Right cardiac atrium (tissue), 5 donors: Measurements from ENCODE around the gene CTBP2. TPM values are rescaled to one million over a fixed set of nuclear protein-coding genes. Genes with fewer than 3 reads are reported as not detected.

Source experiments
- ATAC-seq, 2 donors: fragments of 200-7000 bp; cut with Tn5 transposase; one replicate each; pipeline versions ENCODE4 v1.8.0 to v1.9.1; 2020; ENCODE audit warnings: moderate library complexity in 2 of 2, mild to moderate bottlenecking in 1 of 2
- DNase-seq, 3 donors: peaks; one replicate each; pipeline ENCODE4 v3.0.0-alpha.2; 2020
- H3K27ac ChIP-seq: one replicate; pipeline ENCODE4 v1.5.1; 2013; ENCODE audit warnings: mild to moderate bottlenecking, low read length, control low read depth, moderate library complexity
- H3K27me3 ChIP-seq: one replicate; pipeline ENCODE4 v1.6.1; 2013; ENCODE audit not compliant: control insufficient read depth, insufficient read depth
- H3K4me1 ChIP-seq: one replicate; pipeline ENCODE4 v1.6.1; 2013; ENCODE audit warnings: low read length; ENCODE audit not compliant: control insufficient read depth, insufficient read depth
- H3K4me3 ChIP-seq: one replicate; pipeline ENCODE4 v1.5.1; 2013; ENCODE audit warnings: low read length, control low read depth
- H3K9me3 ChIP-seq: one replicate; pipeline ENCODE4 v1.6.1; 2013; ENCODE audit warnings: low read length; ENCODE audit not compliant: control insufficient read depth
- WGBS: extraction: QIAGEN DNeasy Blood & Tissue Kit; methylation state at CpG from one replicate; pipeline ENCODE4 v1.1.7; 2013; 5-methylcytosine and 5-hydroxymethylcytosine counted together
- intact Hi-C, 4 donors: fragments of 100-400 bp; cut with DNase I; formaldehyde crosslinking; loops; one replicate each; pipeline versions ENCODE4 v1.11.0 to v1.14.0; 2022 to 2023
- polyA plus RNA-seq: library from polyadenylated mRNA; stranded (reverse); fragments of 200-250 nt; gene quantifications from one replicate; pipeline ENCODE4 v1.2.3, GENCODE V29; 2013
- total RNA-seq, 4 donors: library from RNA; stranded (reverse); fragmentation: NEBNext Ultra II Directional; extraction: Animal tissue kit (Norgen Biotek cat#: 25700); gene quantifications; one replicate each; pipeline ENCODE4 v1.2.1, GENCODE V29; 2021
- donor health status: healthy with polysubstance abuse.
- donor health status: DM: no; HTN: yes; CAD: no.
- donor health status: DM: no; HTN: no; CAD: no.
- donor health status: DM: no; HTN: yes; CAD: no; lungs with severe emphysema.
- donor health status: DM: yes; HTN: yes; CAD: no.

The CTBP2 gene
- total and polyA plus RNA-seq, 5 donors: 16.6 to 38.7 (median 37.6) TPM

DNA sequence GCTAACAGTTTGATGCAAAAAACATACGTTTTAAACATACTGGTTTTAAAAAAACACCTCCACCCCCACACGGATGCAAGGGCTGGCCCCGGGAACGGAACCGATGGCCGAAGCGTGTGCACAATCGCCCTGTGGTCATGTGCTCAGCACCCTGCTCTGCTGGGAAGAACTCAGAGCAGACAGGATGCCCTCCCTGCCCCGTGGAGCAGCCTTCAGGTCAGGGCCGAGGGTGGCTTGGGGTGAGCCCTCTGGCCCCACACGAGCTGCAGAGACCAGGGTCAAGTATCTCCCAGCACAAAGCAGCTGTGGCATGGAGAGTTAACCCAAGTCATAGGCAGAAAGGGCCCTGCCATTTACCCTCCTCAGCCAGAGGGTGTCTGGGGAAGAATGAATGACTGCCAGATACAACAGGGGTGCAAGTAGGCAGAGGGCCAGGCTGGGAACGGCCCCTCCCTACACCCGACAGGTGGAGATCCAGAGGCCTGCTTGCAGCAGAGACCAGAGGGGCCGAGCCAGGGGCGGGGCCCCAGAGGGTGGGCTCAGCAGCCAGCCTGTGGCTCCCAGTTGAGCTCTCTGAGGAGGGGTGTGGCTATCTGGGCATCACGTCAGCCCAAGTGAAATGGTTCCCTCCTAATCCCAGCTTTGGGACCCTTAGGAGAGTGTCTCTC is 161.6 kb downstream of the CTBP2 start:
- WGBS: 65% methylated on average over 16 of the region's 16 CpGs
- intact Hi-C loops: loop anchor here in 2 of 4 donors (10.0 kb wide), 1 partner anchor 46 kb away; no protein-coding TSS in a partner anchor
- DNase-seq: peak in 2 of 3 donors; percentile 73 to 79

DNA sequence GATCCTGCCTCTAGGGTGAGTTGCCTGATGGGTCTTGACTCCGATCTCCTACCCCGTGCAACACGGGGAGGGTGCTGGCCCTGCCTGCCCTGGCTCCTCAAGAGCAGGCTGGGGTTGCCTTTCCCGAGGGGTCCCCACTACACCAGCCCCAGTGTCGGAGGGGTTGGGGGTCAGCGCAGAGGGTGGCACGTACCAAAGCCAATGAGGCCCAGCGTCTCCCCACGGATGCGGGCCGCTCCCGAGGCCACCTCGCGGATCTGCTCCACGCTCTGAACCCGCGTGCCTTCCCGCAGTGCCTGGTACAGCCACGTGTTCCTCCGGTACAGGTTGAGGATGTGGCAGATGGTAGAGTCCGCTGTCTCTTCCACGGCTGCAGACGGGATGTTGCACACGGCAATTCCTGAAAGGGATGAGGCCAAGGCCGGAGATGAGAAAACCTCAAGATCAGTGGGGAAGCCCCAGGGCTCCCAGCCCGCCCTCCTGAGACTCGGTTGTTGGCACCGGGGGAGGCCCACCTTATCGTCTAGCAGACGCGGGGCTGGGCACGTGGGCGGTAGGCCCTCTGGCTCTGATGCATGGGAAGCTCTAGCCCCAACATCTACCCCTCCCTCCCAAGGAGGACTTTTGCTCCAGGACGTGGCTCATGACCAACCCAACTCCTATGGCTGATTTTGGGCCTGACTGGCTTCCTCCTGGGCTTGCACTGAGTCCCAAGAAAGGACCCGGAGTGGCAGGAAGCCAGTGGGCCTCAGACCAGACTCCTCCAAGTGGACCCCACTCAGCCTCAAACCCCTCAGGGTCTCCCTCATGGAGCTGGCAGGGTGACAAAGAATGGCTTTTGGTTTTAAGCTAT is 162.4 kb downstream of the CTBP2 start:
- 78% methylated on average over 35 of the region's 35 CpGs for WGBS
- Histone ChIP-seq H3K4me1 (peaks cover 23% of the 10 kb centered on the region), H3K4me3 (no peak overlapping the region), H3K27ac (no peak overlapping the region), H3K9me3 (no peaks in the 10 kb centered on the region), H3K27me3 (no peaks in the 10 kb centered on the region)
- ATAC-seq: no peak
- intact Hi-C loops: loop anchor here in 2 of 4 donors (10.0 kb wide), 1 partner anchor 47 kb away; no protein-coding TSS in a partner anchor
- peak in 2 of 3 donors; percentile 70 to 72 for DNase-seq

More for the DNA sequence above, 161.6 kb downstream of the CTBP2 start:
- H3K4me1 ChIP-seq: peaks cover 23% of the 10 kb centered on the region
- H3K4me3 ChIP-seq: no peak overlapping the region
- no peaks in the 10 kb centered on the region for H3K9me3 ChIP-seq
- no peak overlapping the region for H3K27ac ChIP-seq
- ATAC-seq: peak; percentile 3 to 6
- H3K27me3 ChIP-seq: no peaks in the 10 kb centered on the region

DNA sequence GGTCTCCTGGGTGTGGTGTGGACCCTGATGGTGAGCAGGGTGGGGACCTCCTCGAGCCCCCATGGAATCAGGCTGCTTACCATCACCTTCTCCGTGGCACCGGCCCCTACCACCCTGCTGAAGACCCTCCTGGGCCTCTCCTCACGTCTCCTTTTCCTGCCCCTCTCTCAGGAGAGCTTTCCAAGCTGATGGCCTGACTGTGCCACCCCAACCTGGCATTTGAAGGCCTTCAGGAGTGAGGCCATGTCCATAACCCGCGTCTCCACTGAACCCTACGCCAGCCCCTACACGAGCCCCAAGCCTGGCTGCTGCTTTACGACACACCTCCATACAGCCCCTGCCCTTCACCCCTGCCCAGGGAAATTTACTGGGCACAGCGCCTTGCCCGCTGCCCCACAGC is 163.1 kb downstream of the CTBP2 start:
- Histone ChIP-seq H3K4me3 (no peak overlapping the region), H3K27me3 (no peaks in the 10 kb centered on the region), H3K27ac (no peak overlapping the region), H3K9me3 (no peaks in the 10 kb centered on the region), H3K4me1 (peaks cover 22% of the 10 kb centered on the region)
- DNase-seq: peak in 1 of 3 donors; percentile 34
- no peak for ATAC-seq
- 95% methylated on average over 11 of the region's 11 CpGs for WGBS
- intact Hi-C loops: loop anchor here in 2 of 4 donors (10.0 kb wide), 1 partner anchor 47 kb away; no protein-coding TSS in a partner anchor

DNA sequence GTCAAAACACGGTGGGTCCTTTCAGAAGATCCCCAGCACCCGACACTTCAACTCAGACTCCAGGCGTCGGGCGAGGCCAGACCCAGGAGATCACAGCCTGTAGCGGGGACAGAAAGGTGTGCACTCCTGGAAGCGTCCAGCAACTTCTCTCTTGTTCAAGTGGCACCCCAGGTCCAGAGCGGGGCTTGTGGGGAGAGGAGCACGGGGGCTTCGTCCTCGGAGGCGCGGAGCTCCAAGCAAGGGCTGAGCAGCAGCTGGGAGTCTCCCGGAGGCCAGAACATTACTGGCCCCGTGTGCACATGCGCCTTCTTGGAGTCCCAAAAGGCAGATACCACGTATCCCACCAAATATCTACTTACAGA is 163.5 kb downstream of the CTBP2 start:
- Histone ChIP-seq H3K27ac (no peak overlapping the region), H3K4me3 (no peak overlapping the region), H3K4me1 (peaks cover 21% of the 10 kb centered on the region), H3K9me3 (no peaks in the 10 kb centered on the region), H3K27me3 (no peaks in the 10 kb centered on the region)
- no peak for ATAC-seq
- intact Hi-C loops: loop anchor here in 2 of 4 donors (10.0 kb wide), 1 partner anchor 48 kb away; no protein-coding TSS in a partner anchor
- 94% methylated on average over 17 of the region's 17 CpGs for WGBS
- peak in 1 of 3 donors; percentile 44 for DNase-seq

DNA sequence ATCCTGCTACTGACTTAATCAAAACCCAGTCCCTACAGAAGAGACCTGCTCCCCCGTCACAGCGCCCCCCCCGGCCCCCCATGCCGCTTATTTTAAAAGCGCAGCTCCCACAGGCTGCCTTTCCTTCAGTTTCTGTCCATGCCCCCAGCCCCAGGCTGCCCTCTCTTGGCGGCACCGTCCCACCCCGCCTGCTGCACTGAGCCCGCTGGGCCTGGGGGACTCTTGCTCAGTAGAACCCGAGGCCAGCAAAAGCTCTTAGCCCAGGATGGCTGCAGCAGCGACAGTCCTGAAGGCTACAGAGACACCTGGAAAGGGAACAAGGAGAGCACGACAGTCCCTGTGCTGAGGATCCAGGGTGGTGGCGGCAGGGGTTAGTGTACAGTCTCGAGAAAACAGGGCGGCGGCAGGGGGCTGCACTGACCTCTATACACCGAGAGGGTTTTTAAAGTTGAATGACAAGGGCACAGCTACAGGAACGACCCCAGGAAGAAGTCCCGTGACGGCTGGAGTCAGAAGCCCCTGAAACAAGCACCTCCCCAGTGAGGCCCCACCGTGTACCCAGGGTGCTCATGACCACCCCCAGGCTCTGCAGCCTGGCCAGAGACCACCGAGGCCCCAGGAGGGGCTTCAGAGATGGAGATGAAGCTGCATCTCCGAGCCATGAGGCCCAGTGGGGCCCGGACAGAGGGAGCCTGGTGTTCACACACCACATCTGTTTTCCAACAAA is 164.1 kb downstream of the CTBP2 start:
- DNase-seq: peak in 1 of 3 donors; percentile 46

DNA sequence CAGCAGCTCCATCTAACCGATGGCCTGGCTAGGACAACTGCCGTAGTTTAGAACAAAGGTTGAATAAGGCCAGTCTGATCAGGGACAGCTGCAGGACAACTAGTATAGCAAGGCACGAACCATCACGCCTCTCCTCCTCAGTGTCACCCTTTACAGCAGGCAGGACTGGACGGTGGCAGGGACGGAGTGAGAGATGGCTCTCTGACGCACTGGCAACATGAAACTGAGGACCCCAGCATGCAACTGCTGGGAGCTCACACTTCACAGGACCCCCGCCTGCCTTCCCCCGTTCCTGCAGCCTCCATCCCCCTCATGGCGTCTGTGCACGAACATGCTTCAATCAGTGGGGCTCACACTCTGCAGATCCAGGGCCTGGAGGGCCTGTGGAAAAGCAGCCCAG is 164.8 kb downstream of the CTBP2 start:
- no peak overlapping the region for H3K27ac ChIP-seq
- no peak overlapping the region for H3K4me3 ChIP-seq

More for the DNA sequence above, 164.1 kb downstream of the CTBP2 start:
- no peak for ATAC-seq
- peaks cover 21% of the 10 kb centered on the region for H3K4me1 ChIP-seq
- H3K27me3 ChIP-seq: no peaks in the 10 kb centered on the region
- no peak overlapping the region for H3K4me3 ChIP-seq
- intact Hi-C loops: loop anchor here in 2 of 4 donors (10.0 kb wide), 1 partner anchor 49 kb away; no protein-coding TSS in a partner anchor
- no peak overlapping the region for H3K27ac ChIP-seq
- H3K9me3 ChIP-seq: no peaks in the 10 kb centered on the region
- WGBS: 89% methylated on average over 24 of the region's 24 CpGs

DNA sequence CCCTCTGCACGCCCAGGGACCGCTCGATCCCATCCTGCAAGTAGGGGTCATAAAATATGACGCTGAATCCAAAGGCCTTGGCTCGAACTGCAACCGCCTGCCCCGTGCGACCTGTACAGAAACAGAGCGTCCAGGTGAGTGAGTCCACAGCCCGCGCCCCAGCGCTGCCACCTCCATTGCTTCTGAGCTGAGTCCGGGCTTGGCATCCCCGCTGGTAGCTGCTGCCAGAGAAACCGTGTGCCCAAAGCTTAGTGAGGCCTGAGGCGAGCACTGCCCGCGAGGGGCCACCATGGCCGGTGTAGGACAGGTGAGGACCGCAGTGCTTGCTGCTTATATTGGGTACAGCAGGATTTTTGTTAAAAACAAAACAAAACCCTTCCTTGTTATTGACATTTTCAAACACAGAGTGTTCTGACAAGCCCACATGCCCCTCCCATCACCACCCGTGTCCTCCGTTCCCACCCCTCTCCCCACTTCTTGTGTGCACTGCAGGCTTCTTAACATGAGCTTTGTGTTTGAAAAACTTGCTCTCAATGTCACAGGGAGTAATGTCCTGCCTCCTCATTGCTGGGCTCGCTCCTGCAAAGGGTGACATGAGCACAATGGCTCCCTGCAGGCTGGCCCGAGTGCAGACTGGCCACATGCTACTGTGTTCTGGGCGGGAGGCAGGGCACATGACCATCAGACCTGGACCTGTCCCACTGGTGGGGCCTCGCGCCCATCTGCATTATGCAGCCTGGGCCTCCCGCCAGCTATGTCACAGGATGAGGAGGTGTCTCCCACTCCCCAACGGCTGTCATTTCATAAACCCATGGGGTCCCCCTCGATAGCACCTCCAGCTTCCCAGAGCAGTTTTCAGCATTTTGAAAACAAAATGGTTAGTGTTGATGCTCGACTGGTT is 165.5 kb downstream of the CTBP2 start:
- DNase-seq (peak in 2 of 3 donors; percentile 50 to 60), ATAC-seq (no peak)
- intact Hi-C loops: loop anchor here in 3 of 4 donors (5.0 to 10.0 kb wide), 2 partner anchors 50 to 67 kb away; no protein-coding TSS in a partner anchor
- Histone ChIP-seq H3K27me3 (no peaks in the 10 kb centered on the region), H3K9me3 (no peaks in the 10 kb centered on the region), H3K27ac (no peak overlapping the region), H3K4me1 (peaks cover 13% of the 10 kb centered on the region), H3K4me3 (no peak overlapping the region)
- WGBS: 84% methylated on average over 31 of the region's 31 CpGs

More for the DNA sequence above, 164.8 kb downstream of the CTBP2 start:
- ATAC-seq (no peak), DNase-seq (peak in 1 of 3 donors; percentile 30)
- 88% methylated on average over 11 of the region's 11 CpGs for WGBS
- Histone ChIP-seq H3K4me1 (peaks cover 16% of the 10 kb centered on the region), H3K27me3 (no peaks in the 10 kb centered on the region), H3K9me3 (no peaks in the 10 kb centered on the region)
- intact Hi-C loops: loop anchor here in 2 of 4 donors (10.0 kb wide), 1 partner anchor 49 kb away; no protein-coding TSS in a partner anchor

DNA sequence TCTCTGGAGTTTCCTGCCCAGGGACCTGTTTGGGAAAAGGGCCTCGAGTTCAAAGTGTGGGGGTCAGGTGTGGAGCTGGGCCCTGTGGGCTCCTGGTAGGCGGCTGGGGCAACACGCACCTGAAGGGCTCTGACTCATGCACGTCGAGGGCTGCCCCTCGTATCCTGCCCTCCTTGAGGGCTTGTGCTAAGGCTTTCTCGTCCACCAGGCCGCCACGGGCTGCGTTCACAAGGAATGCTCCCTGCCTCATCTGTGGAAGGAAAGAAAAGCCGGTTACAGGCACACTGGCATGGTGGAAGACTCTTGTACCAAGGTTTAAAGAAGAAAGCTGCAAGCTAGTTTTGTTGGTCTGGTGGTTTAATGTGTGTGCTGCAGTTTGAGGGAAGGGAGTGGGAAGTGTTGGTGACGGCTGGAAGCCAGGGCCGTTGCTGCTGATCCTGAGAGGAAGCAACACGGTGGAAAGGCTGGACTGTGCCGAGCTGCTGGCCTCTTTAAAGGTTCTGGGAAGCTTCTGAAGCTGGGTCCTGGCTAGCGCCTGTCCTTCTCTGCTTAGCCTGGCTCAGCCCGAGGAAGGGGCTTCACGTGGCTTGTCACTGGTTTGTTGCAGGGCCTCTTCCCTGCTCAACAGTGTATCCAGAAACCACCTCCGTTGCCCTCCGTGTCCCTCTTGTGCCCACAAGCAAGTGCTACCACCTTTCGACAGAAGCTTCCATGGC is 166.5 kb downstream of the CTBP2 start:
- H3K9me3 ChIP-seq: no peaks in the 10 kb centered on the region
- no peak overlapping the region for H3K4me3 ChIP-seq
- DNase-seq: peak in 1 of 3 donors; percentile 33
- no peak overlapping the region for H3K27ac ChIP-seq
- no peak for ATAC-seq
- peaks cover 7% of the 10 kb centered on the region for H3K4me1 ChIP-seq
- intact Hi-C loops: loop anchor here in 3 of 4 donors (5.0 to 10.0 kb wide), 2 partner anchors 51 to 68 kb away; no protein-coding TSS in a partner anchor
- H3K27me3 ChIP-seq: no peaks in the 10 kb centered on the region
- WGBS: 84% methylated on average over 21 of the region's 21 CpGs

DNA sequence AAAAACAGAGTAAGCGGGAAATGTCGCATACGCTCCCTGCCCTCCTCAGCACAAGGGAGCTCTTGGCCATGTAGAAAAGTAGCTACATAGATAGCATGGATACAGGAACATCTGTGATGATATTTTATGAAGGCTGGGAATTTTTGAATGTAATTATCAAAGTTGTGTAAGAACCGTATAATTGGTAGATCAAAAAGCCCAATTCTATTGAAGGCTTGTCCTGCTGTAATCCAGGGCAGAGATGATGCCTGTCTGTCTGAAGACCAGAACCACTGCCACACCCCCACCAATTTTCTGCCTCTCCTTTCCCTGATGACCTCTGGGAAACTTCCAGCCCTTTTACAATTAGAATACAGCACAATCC is 167.0 kb downstream of the CTBP2 start:
- intact Hi-C loops: loop anchor here in 3 of 4 donors (5.0 to 10.0 kb wide), 2 partner anchors 51 to 69 kb away; no protein-coding TSS in a partner anchor
- 92% methylated on average over 4 of the region's 4 CpGs for WGBS
- Histone ChIP-seq H3K4me3 (no peak overlapping the region), H3K27me3 (no peaks in the 10 kb centered on the region), H3K27ac (no peak overlapping the region), H3K4me1 (peaks cover 4% of the 10 kb centered on the region), H3K9me3 (no peaks in the 10 kb centered on the region)
- DNase-seq: no peak
- ATAC-seq: no peak
